ENCODE measurements around the gene OPN4.
A peak's percentile ranks its signal among the peaks of the same experiment; 100 is the strongest.

The OPN4 gene

DNA sequence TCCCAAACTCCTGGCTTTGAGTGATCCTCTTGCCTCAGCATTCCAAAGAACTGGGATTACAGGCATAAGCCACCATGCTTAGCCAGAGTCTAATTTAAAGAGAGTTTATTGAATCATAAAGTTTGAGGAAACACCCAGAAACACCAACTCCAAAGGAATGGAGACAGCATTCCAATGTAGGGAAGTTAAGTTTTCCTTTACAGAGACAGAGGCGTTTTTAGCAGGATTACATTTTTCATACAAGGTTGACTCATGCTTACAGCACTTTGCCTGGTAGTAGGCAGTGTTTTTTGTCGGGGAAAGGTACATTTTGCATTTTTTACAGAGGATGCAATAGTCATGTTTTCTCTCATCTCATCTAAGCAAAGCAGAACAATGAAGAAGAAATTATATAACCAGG, 18.9 kb upstream of the OPN4 start:
- Histone ChIP-seq H3K27ac (no peak overlapping the region), H3K4me3 (ENCODE audit: low read depth, low read length) (no peak overlapping the region), H3K36me3 (replicated peaks) (no peaks in the 10 kb centered on the region), H3K27me3 (replicated peaks) (no peaks in the 10 kb centered on the region)
- in situ Hi-C loops (cut with HindIII; ENCODE audit: low pct_ligation_motif_present, low sequenced_read_pairs), result no loop called here
- peak; percentile 49 for DNase-seq
- TF ChIP-seq, protein P1, sequence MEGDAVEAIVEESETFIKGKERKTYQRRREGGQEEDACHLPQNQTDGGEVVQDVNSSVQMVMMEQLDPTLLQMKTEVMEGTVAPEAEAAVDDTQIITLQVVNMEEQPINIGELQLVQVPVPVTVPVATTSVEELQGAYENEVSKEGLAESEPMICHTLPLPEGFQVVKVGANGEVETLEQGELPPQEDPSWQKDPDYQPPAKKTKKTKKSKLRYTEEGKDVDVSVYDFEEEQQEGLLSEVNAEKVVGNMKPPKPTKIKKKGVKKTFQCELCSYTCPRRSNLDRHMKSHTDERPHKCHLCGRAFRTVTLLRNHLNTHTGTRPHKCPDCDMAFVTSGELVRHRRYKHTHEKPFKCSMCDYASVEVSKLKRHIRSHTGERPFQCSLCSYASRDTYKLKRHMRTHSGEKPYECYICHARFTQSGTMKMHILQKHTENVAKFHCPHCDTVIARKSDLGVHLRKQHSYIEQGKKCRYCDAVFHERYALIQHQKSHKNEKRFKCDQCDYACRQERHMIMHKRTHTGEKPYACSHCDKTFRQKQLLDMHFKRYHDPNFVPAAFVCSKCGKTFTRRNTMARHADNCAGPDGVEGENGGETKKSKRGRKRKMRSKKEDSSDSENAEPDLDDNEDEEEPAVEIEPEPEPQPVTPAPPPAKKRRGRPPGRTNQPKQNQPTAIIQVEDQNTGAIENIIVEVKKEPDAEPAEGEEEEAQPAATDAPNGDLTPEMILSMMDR (IDR thresholded peaks at IDR 0.05; ENCODE audit: low read depth, low read length, missing control alignments), result no peak

DNA sequence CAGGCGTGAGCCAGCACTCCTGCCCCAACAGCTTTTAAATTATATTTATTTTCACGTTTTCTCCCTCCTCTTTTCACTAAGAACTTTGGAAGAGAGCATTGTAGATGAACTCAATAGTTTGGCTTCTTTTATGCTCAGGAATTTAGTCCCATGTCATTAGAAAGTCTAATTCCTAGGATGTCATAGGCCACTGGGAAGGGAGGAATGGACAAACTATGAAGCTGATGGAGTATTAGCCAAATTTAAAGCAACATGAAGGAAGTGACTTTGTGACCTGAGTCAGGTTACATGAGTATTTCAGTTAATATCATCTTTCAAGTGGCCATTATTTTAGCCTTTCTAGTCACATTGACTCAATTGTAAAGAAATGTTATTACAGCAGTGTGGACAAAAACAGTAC, 18.0 kb upstream of the OPN4 start:
- DNase-seq, result no peak
- TF ChIP-seq, protein P1 (IDR thresholded peaks at IDR 0.05; ENCODE audit: low read depth, low read length, missing control alignments), result no peak
- Histone ChIP-seq H3K4me3 (ENCODE audit: low read depth, low read length) (no peak overlapping the region), H3K27ac (no peak overlapping the region), H3K36me3 (replicated peaks) (no peaks in the 10 kb centered on the region), H3K27me3 (replicated peaks) (no peaks in the 10 kb centered on the region)
- in situ Hi-C loops (cut with HindIII; ENCODE audit: low pct_ligation_motif_present, low sequenced_read_pairs), result no loop called here

DNA sequence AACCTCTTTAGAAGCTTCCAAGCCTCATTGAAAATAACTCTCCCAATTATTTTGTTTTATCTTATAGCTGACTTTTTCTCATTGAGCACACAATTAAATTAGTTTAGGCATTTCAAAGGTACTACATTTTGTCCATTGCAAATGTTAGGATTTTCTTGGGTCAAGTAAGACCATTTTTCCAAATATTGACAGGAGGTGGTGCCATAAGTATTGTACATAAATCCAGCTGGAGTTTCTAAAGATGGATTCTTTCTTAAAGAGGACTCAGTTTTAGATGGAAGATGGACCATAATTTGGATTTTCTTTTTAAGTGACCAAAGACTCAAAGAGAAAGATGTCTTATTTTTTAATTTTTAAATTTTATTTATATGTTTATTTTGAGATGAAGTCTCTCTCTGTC, 12.3 kb upstream of the OPN4 start:
- H3K27me3 ChIP-seq (replicated peaks), result no peaks in the 10 kb centered on the region
- H3K36me3 ChIP-seq (replicated peaks), result no peaks in the 10 kb centered on the region
- no peak overlapping the region for H3K4me3 ChIP-seq (ENCODE audit: low read depth, low read length)
- DNase-seq, result no peak
- H3K27ac ChIP-seq, result no peak overlapping the region
- in situ Hi-C loops (cut with HindIII; ENCODE audit: low pct_ligation_motif_present, low sequenced_read_pairs), result no loop called here
- TF ChIP-seq, protein P1 (IDR thresholded peaks at IDR 0.05; ENCODE audit: low read depth, low read length, missing control alignments), result no peak

DNA sequence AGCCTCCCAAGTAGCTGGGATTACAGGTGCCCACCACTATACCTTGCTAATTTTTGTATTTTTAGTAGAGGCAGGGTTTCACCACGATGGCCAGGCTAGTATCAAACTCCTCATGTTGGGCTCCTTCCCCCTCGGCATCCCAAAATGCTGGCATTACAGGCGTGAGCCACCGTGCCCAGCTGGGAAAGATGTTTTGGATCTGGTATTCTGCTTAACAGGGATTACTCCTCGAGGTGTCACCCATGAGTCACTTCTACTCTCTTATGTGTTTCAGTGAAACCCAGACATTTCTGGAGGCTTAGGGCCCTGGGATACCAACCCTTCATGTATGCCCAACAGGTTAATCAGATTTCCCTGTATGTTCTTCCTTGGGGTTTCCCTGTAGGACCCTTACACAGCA, 11.8 kb upstream of the OPN4 start:
- Histone ChIP-seq H3K4me3 (ENCODE audit: low read depth, low read length) (no peak overlapping the region), H3K36me3 (replicated peaks) (no peaks in the 10 kb centered on the region), H3K27ac (no peak overlapping the region), H3K27me3 (replicated peaks) (no peaks in the 10 kb centered on the region)
- in situ Hi-C loops (cut with HindIII; ENCODE audit: low pct_ligation_motif_present, low sequenced_read_pairs), result no loop called here
- TF ChIP-seq, protein P1 (IDR thresholded peaks at IDR 0.05; ENCODE audit: low read depth, low read length, missing control alignments), result no peak
- DNase-seq, result no peak

DNA sequence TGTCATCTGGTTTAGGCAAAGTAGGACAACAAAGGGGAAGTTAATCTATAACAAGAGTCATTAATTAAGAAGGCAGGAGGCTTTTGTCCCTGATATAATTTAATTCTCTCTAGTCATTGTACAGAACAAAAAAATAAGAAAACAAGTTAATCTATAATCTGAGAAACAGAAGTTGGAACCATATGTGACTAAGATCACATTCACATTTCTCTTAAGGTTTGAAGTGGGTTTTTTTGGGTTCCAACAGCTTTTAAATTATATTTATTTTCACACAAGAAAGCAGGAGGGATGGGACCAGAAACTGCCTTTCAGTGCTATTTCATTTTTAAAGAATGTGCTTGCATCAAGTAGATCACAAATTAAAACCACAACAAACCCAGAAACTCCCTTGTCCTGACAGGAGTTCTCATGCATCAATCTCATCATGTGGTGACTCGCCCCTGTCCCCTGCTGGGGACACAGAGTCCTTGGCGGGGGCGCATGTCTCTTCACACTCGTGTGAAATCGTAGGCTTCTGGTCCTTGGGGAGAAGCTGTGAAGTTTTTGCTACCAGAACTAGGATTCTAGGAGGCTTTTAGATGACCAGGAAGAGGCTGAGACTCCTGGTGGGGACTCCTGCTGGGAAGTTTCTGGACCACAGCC, 10.1 kb upstream of the OPN4 start:
- no peak overlapping the region for H3K4me3 ChIP-seq (ENCODE audit: low read depth, low read length)
- H3K36me3 ChIP-seq (replicated peaks), result no peaks in the 10 kb centered on the region
- TF ChIP-seq, protein P1 (IDR thresholded peaks at IDR 0.05; ENCODE audit: low read depth, low read length, missing control alignments), result peak; percentile 37
- peak; percentile 37 for DNase-seq
- no peaks in the 10 kb centered on the region for H3K27me3 ChIP-seq (replicated peaks)
- H3K27ac ChIP-seq, result no peak overlapping the region
- in situ Hi-C loops (cut with HindIII; ENCODE audit: low pct_ligation_motif_present, low sequenced_read_pairs), result no loop called here
